Tibial artery (tissue), 4 donors: ENCODE data around the gene ETV5.

Experiments
- DNase-seq, 2 donors: peaks; one replicate each; pipeline ENCODE4 v3.0.0-alpha.2; 2019
- H3K27ac ChIP-seq, 2 donors: fragments of 200-600 bp; sonication (generic) in 1 of 2; 1 replicate in 1 of 2; 2 replicates in 1 of 2; pipeline ENCODE4 v1.5.1; 2018 to 2019; ENCODE audit warnings: mild to moderate bottlenecking in 1 of 2
- H3K27me3 ChIP-seq, 2 donors: fragments of 200-600 bp; sonication (generic) in 1 of 2; one replicate each; pipeline versions ENCODE4 v1.5.1 to v1.6.0; 2016 to 2019
- H3K36me3 ChIP-seq, 3 donors: fragments of 200-600 bp; sonication (generic) in 2 of 3; one replicate each; pipeline ENCODE4 v1.5.1; 2016 to 2019; ENCODE audit warnings: mild to moderate bottlenecking in 2 of 3
- H3K4me1 ChIP-seq, 4 donors: fragments of 200-600 bp; sonication (generic) in 2 of 4; 1 replicate in 3 of 4; 2 replicates in 1 of 4; pipeline ENCODE4 v1.5.1; 2016 to 2019
- H3K4me3 ChIP-seq, 2 donors: fragments of 200-600 bp; sonication (generic) in 1 of 2; 1 replicate in 1 of 2; 2 replicates in 1 of 2; pipeline ENCODE4 v1.5.1; 2018 to 2019; ENCODE audit warnings: mild to moderate bottlenecking in 2 of 2
- H3K9me3 ChIP-seq, 3 donors: fragments of 200-600 bp; sonication (generic) in 1 of 3; one replicate each; pipeline ENCODE4 v1.5.1; 2016 to 2019
- CTCF ChIP-seq, 2 experiments: fragments of 200-600 bp in 1 of 2; fragments of 450-650 bp in 1 of 2; IDR thresholded peaks; one replicate each; pipeline ENCODE4 v1.5.1; 2017 to 2019; ENCODE audit warnings: antibody characterized with exemption in 2 of 2, mild to moderate bottlenecking in 1 of 2, moderate library complexity in 1 of 2
- intact Hi-C: fragments of 100-400 bp; cut with DNase I; formaldehyde crosslinking; loops from one replicate; pipeline ENCODE4 v1.15.0; 2023; ENCODE audit warnings: low total_unique reads

Gene ETV5

GRCh38 chr3:186067360-186068242, 41.3 kb downstream of the ETV5 start:
- no peak for TF ChIP-seq CTCF (IDR thresholded peaks at IDR 0.05)
- H3K4me1 ChIP-seq: no peaks in the 10 kb centered on the region
- H3K4me3 ChIP-seq: no peak overlapping the region
- no peaks in the 10 kb centered on the region for H3K9me3 ChIP-seq
- DNase-seq: no peak
- H3K27me3 ChIP-seq: no peaks in the 10 kb centered on the region
- intact Hi-C loops: no loop called here
- H3K36me3 ChIP-seq: peaks cover 3 to 16% (median 7%) of the 10 kb centered on the region in 3 donors
- H3K27ac ChIP-seq: no peak overlapping the region

- H3K36me3 ChIP-seq: peaks cover 11 to 55% (median 23%) of the 10 kb centered on the region in 3 donors
Observed at GRCh38 chr3:186060222-186060621, 48.7 kb downstream of the ETV5 start.

GRCh38 chr3:186059192-186059591, 49.7 kb downstream of the ETV5 start:
- TF ChIP-seq CTCF (IDR thresholded peaks at IDR 0.05): no peak
- Histone ChIP-seq H3K36me3 (peaks cover 11 to 65% (median 24%) of the 10 kb centered on the region in 3 donors), H3K4me3 (no peak overlapping the region), H3K9me3 (no peaks in the 10 kb centered on the region), H3K27ac (no peak overlapping the region), H3K4me1 (no peaks in the 10 kb centered on the region), H3K27me3 (no peaks in the 10 kb centered on the region)
- intact Hi-C loops: no loop called here
- no peak for DNase-seq

More at GRCh38 chr3:186060222-186060621, 48.7 kb downstream of the ETV5 start:
- H3K4me3 ChIP-seq: no peak overlapping the region
- no peak for DNase-seq
- H3K27me3 ChIP-seq: no peaks in the 10 kb centered on the region
- no peak overlapping the region for H3K27ac ChIP-seq
- no peaks in the 10 kb centered on the region for H3K9me3 ChIP-seq
- H3K4me1 ChIP-seq: no peaks in the 10 kb centered on the region
- TF ChIP-seq CTCF (IDR thresholded peaks at IDR 0.05): no peak
- intact Hi-C loops: no loop called here

GRCh38 chr3:186058225-186058624, 50.7 kb downstream of the ETV5 start:
- intact Hi-C loops: no loop called here
- Histone ChIP-seq H3K27me3 (no peaks in the 10 kb centered on the region), H3K4me1 (no peaks in the 10 kb centered on the region), H3K9me3 (no peaks in the 10 kb centered on the region), H3K27ac (no peak overlapping the region), H3K36me3 (peaks cover 11 to 68% (median 27%) of the 10 kb centered on the region in 3 donors), H3K4me3 (no peak overlapping the region)
- no peak for TF ChIP-seq CTCF (IDR thresholded peaks at IDR 0.05)
- no peak for DNase-seq

- no peak for TF ChIP-seq CTCF (IDR thresholded peaks at IDR 0.05)
- intact Hi-C loops: no loop called here
- Histone ChIP-seq H3K36me3 (peaks cover 11 to 68% (median 28%) of the 10 kb centered on the region in 3 donors), H3K27ac (no peak overlapping the region), H3K4me3 (no peak overlapping the region), H3K9me3 (no peaks in the 10 kb centered on the region), H3K4me1 (no peaks in the 10 kb centered on the region), H3K27me3 (no peaks in the 10 kb centered on the region)
- no peak for DNase-seq
Observed at GRCh38 chr3:186057594-186057993, 51.3 kb downstream of the ETV5 start.
